HepG2 (cell line): Measurements from ENCODE around the gene C19orf47. TPM values are rescaled to one million over a fixed set of nuclear protein-coding genes. Genes with fewer than 3 reads are reported as not detected.

Source experiments
- ATAC-seq: fragments of 200-7000 bp; cut with Tn5 transposase; 3 replicates; pipeline ENCODE4 v1.9.1; 2020; ENCODE audit warnings: mild to moderate bottlenecking, moderate library complexity
- BruUV-seq: library from RNA; stranded (reverse); fragments of 400-500 nt; replicated peaks from 2 replicates; lab custom pipeline; 2021; lab: Mats Ljungman, UMichigan
- CTCF ChIA-PET: fragments of 300-600 bp; formaldehyde crosslinking; extraction: SDS; loops from one replicate; lab custom pipeline; 2021; ENCODE audit warnings: low total read pairs, inconsistent platforms, low intra/inter-chr PET ratio; lab: Yijun Ruan, JAX
- POLR2A ChIA-PET: fragments of 350-600 bp; sonication (Branson Sonifier 250); formaldehyde crosslinking; loops from one replicate; lab custom pipeline; 2020; ENCODE audit warnings: antibody characterized with exemption, inconsistent platforms; lab: Yijun Ruan, JAX
- DNase-seq: peaks from one replicate; pipeline ENCODE4 v3.0.0-alpha.2; 2015; ENCODE audit warnings: low spot score
- FAIRE-seq: peaks from 3 replicates; lab custom pipeline; 2011; peaks lifted over from hg19 to GRCh38; lab: Jason Lieb, UNC
- H2AFZ ChIP-seq: one replicate; pipeline ENCODE4 v1.6.1; 2011; ENCODE audit warnings: low read length, inconsistent platforms
- H3K27ac ChIP-seq: fragments of 300-600 bp; 3 replicates; pipeline ENCODE4 v1.8.0; 2011; ENCODE audit warnings: mixed run types, mild to moderate bottlenecking, mixed read lengths, low read length, inconsistent platforms; ENCODE audit not compliant: insufficient read depth; ENCODE audit errors: extremely low read length
- H3K27me3 ChIP-seq, 2 experiments: fragments of 200-600 bp in 1 of 2; 2 replicates in 1 of 2; 3 replicates in 1 of 2; pipeline versions ENCODE4 v1.6.0 to v1.8.0; 2011; ENCODE audit warnings: low read length in 2 of 2, mild to moderate bottlenecking in 2 of 2, moderate library complexity in 2 of 2, inconsistent platforms in 1 of 2; ENCODE audit not compliant: insufficient read depth in 2 of 2, control insufficient read depth in 1 of 2
- H3K36me3 ChIP-seq, 2 experiments: fragments of 200-600 bp in 1 of 2; replicated peaks in 1 of 2; 2 replicates in 1 of 2; 3 replicates in 1 of 2; pipeline versions ENCODE4 v1.5.1 to v1.8.0; 2011; ENCODE audit warnings: low read length in 2 of 2, inconsistent platforms in 1 of 2; ENCODE audit not compliant: insufficient read depth in 2 of 2, control insufficient read depth in 1 of 2
- H3K4me1 ChIP-seq: 2 replicates; pipeline ENCODE4 v1.5.1; 2012; ENCODE audit warnings: low read length, inconsistent platforms; ENCODE audit not compliant: insufficient read depth
- H3K4me2 ChIP-seq: 2 replicates; pipeline ENCODE4 v1.6.0; 2011; ENCODE audit warnings: low read depth, low read length, inconsistent platforms
- H3K4me3 ChIP-seq, 3 experiments: fragments of 200-600 bp in 1 of 3; sonication (generic), shearing (Covaris generic) in 1 of 3; replicated peaks in 1 of 3; 2 replicates each; pipeline ENCODE4 v1.5.1; 2011 to 2016; ENCODE audit warnings: low read length in 3 of 3, inconsistent platforms in 2 of 3, low read depth in 2 of 3, mild to moderate bottlenecking in 2 of 3, control low read depth in 1 of 3, mixed read lengths in 1 of 3; ENCODE audit not compliant: insufficient read depth in 1 of 3
- H3K79me2 ChIP-seq: one replicate; pipeline ENCODE4 v1.6.1; 2011; ENCODE audit warnings: low read length, inconsistent platforms; ENCODE audit not compliant: insufficient read depth
- H3K9ac ChIP-seq: 2 replicates; pipeline ENCODE4 v1.6.0; 2011; ENCODE audit warnings: mild to moderate bottlenecking, low read depth, low read length, inconsistent platforms; ENCODE audit not compliant: insufficient read depth
- H3K9me3 ChIP-seq: 2 replicates; pipeline ENCODE4 v1.5.1; 2012; ENCODE audit warnings: mild to moderate bottlenecking, low read length
- H4K20me1 ChIP-seq: 2 replicates; pipeline ENCODE4 v1.6.0; 2011; ENCODE audit warnings: inconsistent platforms, mild to moderate bottlenecking, low read length, moderate library complexity; ENCODE audit not compliant: insufficient read depth
- CEBPZ ChIP-seq: IDR thresholded peaks from 2 replicates; pipeline ENCODE4 v1.6.1; 2012; ENCODE audit warnings: low read length, improper control_type of control experiment
- CTCF ChIP-seq: sonication (generic); formaldehyde crosslinking; IDR thresholded peaks from 2 replicates; pipeline ENCODE4 v1.5.0; 2020; ENCODE audit warnings: mild to moderate bottlenecking, missing genetic modification reagents, moderate library complexity
- GTF3A ChIP-seq: sonication (generic); formaldehyde crosslinking; conservative IDR thresholded peaks from 2 replicates; pipeline ENCODE4 v1.4.0; 2020; ENCODE audit warnings: mild to moderate bottlenecking, missing genetic modification reagents
- JDP2 ChIP-seq: sonication (generic); formaldehyde crosslinking; IDR thresholded peaks from 2 replicates; pipeline ENCODE4 v1.8.1; 2022; ENCODE audit warnings: missing genetic modification reagents, borderline replicate concordance
- SNAPC4 ChIP-seq: sonication (generic); formaldehyde crosslinking; IDR thresholded peaks from 2 replicates; pipeline ENCODE4 v1.4.0; 2020; ENCODE audit warnings: mild to moderate bottlenecking, missing genetic modification reagents
- TP53 ChIP-seq: sonication (generic); formaldehyde crosslinking; conservative IDR thresholded peaks from 2 replicates; pipeline ENCODE4 v1.4.0; 2020; ENCODE audit warnings: missing genetic modification reagents
- ZNF597 ChIP-seq: sonication (generic); formaldehyde crosslinking; IDR thresholded peaks from 2 replicates; pipeline ENCODE4 v1.5.0; 2020; ENCODE audit warnings: missing genetic modification reagents
- WGBS: methylation state at CpG from one replicate; pipeline ENCODE4 v1.1.6; 2017; ENCODE audit warnings: low lambda C conversion rate; 5-methylcytosine and 5-hydroxymethylcytosine counted together
- in situ Hi-C: cut with HindIII; loops from 2 replicates; pipeline ENCODE4 v1.10.0; 2017; ENCODE audit warnings: low pct_unique_long_range_greater_than_20kb; ENCODE audit not compliant: extremely low pct_ligation_motif_present
- intact Hi-C: fragments of 100-400 bp; cut with micrococcal nuclease; formaldehyde crosslinking; loops from one replicate; pipeline ENCODE4 v1.10.0; 2022; ENCODE audit not compliant: unreplicated experiment
- polyA plus RNA-seq, 8 experiments: library from polyadenylated mRNA; depleted of rRNA in 3 of 8; stranded (reverse) in 7 of 8; unstranded in 1 of 8; fragments of >200 nt; fragmentation: Illumina TruSeq in 4 of 8; extraction: Trizol in 4 of 8; gene quantifications; 2 replicates each; pipeline versions ENCODE4 v1.2.1 to v1.2.3, GENCODE V29; 2011 to 2016; ENCODE audit warnings: low read depth in 4 of 8, missing spikeins in 1 of 8, mixed read lengths in 1 of 8; ENCODE audit not compliant: insufficient read depth in 1 of 8
- total RNA-seq, 5 experiments: library from RNA; depleted of rRNA; stranded (reverse); fragments of >200 nt; fragmentation: Illumina TruSeq; extraction: Trizol; gene quantifications; 2 replicates each; pipeline ENCODE4 v1.2.3, GENCODE V29; 2016; ENCODE audit warnings: low read depth in 1 of 5

C19orf47 gene
- total and polyA plus RNA-seq, 2 of the 13 experiments (the other 11 are each of a cell fraction or from before 2014, with no cell fraction given), result 8.1 to 10.6 TPM

- no peak for TF ChIP-seq GTF3A (CRISPR knock-in tag)
Measured at GRCh38 chr19:40377876-40378385, 29.7 kb upstream of the C19orf47 start (continued).

GRCh38 chr19:40376286-40376862, 28.2 kb upstream of the C19orf47 start:
- FAIRE-seq (no peak), DNase-seq (no peak), ATAC-seq (no peak)
- no peaks in the 10 kb centered on the region; a peak in 1 of 5 replicates for H3K36me3 ChIP-seq
- no peak overlapping the region for H3K27ac ChIP-seq
- H3K9me3 ChIP-seq, result no peaks in the 10 kb centered on the region
- BruUV-seq, result no TSS peak
- no peaks in the 10 kb centered on the region for H3K27me3 ChIP-seq
- TF ChIP-seq TP53 (no peak), ZNF597 (CRISPR knock-in tag) (no peak), SNAPC4 (no peak), CTCF (CRISPR knock-in tag) (no peak), JDP2 (no peak), CEBPZ (no peak)
- no peak overlapping the region for H2AFZ ChIP-seq
- H4K20me1 ChIP-seq, result no peaks in the 10 kb centered on the region
- ChIA-PET POLR2A (no interaction called here), CTCF (no interaction called here)
- H3K4me1 ChIP-seq, result no peaks in the 10 kb centered on the region
- intact Hi-C loops, result no loop called here
- WGBS, result 96% methylated on average over 17 of the region's 17 CpGs
- H3K4me3 ChIP-seq, result no peak overlapping the region
- H3K9ac ChIP-seq, result no peak overlapping the region
- H3K4me2 ChIP-seq, result no peak overlapping the region
- in situ Hi-C loops, result no loop called here
- H3K79me2 ChIP-seq, result no peaks in the 10 kb centered on the region
